Activated CD8-positive, alpha-beta memory T cell treated with anti-CD3 and anti-CD28 coated beads, Interleukin-2, amount 50 U/mL, for 24 hours (primary cell): ENCODE measurements around the gene RSL24D1.
A peak's percentile ranks its signal among the peaks of the same experiment; 100 is the strongest.

Experiments used
- DNase-seq: peaks from one replicate; pipeline ENCODE4 v3.0.0-alpha.2; 2020; ENCODE audit errors: extremely low read depth

The RSL24D1 gene

GRCh38 chr15:55196458-55197361 is at the start of gene RSL24D1:
RSL24D1 (minus strand) TSS chr15:55196941; CDS start chr15:55196890, 51 bp downstream.
- DNase-seq: peak; percentile 97

DNA sequence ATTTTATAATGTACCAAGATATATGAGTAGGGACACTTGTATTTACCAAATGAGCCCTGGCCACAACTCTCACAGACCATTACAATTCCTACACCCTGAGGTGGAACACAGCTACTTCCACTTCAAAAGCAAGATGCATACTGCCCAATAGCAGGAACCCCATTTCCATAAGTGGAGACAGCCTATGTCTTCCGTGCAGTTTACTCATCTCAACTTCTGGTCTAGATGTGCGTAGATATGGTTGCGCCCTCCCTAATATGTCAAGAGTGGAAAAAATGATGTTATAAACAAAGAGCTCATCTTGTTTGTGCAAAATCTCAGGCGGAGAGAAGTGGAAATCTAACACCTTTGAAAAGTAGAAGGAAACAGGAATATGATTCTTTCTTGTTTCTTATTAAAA is 48.3 kb upstream of the RSL24D1 start:
- no peak for DNase-seq

DNA sequence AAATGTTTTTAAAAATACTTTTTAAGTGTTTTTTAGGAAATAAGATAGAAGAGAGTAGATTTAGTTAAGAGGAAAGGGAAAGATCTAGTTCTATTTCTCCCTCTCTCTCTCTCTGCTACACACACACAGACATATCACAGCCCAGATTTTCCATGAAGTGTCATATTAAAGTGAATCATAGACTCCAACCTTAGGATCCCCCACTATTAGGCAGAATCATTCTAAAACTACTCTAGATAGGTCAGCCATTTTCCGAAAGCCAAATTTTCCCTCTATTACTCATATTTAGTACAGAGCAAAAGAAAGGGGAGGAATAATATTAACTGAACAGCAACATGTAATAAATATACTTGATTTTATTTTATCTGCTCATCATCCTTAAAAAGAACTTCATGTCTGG is 45.1 kb upstream of the RSL24D1 start:
- DNase-seq: no peak

DNA sequence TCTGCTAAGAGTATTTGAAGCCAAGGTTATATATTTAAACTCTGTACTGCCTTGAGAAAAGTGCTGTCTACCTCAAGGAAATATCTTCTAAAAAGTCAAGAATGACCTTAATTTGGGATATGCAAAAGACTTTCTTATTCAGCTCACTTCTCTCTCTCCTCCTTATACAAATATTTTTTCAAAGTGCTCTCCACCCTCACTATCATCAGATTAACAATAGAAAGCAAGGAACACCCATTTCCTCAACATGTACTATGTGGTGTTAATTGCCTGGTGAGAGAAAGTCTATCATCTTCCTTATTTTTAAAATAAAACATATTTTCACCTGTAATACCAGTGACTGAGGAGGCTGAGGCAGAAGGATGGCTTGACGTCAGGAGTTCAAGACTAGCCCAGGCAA is 44.4 kb upstream of the RSL24D1 start:
- no peak for DNase-seq

GRCh38 chr15:55240125-55240760 is 43.5 kb upstream of the RSL24D1 start:
- DNase-seq: no peak

GRCh38 chr15:55239440-55240124 is 42.8 kb upstream of the RSL24D1 start:
- DNase-seq: no peak

- no peak for DNase-seq
Measured at GRCh38 chr15:55238877-55239276, 42.1 kb upstream of the RSL24D1 start.

DNA sequence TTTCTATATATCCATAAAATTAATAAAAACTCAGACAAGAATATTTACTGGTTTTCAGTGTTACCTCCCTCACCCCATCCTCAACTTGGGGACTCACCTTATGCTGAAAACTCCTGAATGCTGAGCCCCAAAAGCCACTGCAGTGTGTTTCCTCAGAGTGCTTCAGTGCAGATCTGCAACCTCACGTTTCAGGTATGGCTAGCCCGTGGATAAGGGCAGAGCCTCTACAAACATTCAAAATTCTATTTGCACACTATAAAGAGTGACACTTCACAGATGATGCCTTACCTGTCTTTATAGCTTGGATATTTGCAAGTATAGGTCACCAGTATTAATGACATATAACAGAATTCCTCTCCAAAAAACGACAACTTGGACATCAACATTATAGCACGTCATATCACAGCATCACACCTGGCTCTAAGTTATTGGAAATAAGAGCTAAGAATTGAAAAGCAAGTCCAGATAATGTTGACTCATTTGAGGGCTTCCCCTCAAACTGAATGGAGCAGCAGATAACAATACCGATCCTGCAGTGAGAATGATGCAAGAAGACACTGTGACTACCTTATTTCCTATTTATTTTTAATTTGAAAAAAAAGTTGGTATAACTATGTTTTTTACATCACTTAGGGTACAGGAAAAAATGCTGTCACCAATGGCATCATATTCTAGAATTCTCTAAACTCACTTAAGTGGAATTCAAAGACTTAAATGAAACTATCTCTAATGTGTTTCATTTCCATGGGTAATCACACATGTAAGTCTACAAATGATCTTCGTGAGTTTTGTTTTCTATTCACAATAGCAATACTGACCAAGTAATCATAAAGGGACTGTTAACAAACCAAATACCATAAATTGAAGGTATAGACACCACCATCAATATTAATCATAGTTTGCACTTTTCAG is 40.7 kb upstream of the RSL24D1 start:
- DNase-seq: no peak

- DNase-seq: no peak
Measured at GRCh38 chr15:55235546-55236036, 38.9 kb upstream of the RSL24D1 start.

- DNase-seq: no peak
Measured at GRCh38 chr15:55234800-55235104, 38.0 kb upstream of the RSL24D1 start.

- DNase-seq: no peak
Measured at GRCh38 chr15:55234104-55234799, 37.5 kb upstream of the RSL24D1 start.

DNA sequence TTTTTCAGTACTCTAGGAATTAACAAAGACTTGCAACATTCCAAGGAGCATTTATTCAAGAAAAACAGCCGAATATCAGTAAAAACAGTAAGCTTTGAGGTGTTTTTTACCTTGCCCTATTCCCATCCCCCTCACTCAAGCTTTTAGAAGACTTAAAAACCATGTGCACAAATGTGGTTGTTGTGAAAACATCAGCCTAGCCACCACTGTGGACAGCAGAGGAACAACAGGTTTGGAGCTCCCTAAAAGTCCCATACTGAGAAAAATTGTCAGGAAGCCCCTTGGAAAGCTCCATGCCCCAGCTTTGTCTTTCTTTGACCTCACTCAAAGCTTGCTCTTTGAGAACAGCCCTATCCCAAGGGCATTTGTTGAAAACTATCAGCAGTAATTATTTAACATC is 34.7 kb upstream of the RSL24D1 start:
- DNase-seq: no peak

DNA sequence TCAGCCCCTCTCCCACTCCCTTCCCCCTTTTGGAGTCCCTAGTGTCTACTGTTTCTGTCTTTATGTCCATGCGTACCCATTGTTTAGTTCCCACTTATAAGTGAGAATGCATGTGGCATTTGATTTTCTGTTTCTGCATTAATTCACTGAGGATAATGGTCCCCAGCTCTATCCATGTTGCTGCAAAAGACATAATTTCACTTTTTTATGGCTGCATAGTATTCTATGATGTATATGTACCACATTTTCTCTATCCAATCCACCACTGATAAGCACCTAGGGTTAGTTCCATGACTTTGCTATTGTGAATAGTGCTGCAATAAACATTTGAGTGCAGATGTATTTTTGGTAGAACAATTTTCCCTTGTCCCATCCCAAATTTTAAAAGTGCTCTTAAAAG is 34.2 kb upstream of the RSL24D1 start:
- no peak for DNase-seq

DNA sequence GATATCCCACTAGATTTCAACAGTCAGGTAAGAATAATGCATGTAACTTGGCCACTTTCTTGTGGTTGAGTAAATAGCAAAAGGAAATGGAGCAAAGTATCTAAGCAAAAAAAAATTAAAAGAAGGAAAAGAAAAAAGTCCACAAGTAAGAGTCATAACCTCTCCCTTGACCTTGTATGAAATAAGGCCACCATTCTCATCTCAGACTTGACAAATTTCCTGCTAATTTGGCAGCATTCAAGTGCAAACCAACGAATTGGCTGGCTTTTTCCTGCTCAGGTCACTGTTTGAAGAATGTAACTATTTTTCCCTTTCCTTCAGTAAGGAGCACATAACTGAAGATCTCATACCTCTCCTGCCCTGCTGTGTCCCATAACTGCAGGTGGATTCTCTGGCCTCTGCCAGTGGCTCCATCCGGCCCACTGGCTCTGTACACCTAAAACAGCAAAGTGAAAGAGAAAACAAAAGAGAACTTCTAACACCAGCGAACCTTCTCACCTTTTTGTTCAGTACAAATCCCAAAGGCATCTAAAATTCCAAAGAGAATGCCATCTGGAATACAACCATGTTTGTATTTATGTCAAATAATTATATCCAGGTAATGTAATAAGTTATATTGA is 33.4 kb upstream of the RSL24D1 start:
- no peak for DNase-seq

GRCh38 chr15:55226127-55226526 is 29.4 kb upstream of the RSL24D1 start:
- no peak for DNase-seq

DNA sequence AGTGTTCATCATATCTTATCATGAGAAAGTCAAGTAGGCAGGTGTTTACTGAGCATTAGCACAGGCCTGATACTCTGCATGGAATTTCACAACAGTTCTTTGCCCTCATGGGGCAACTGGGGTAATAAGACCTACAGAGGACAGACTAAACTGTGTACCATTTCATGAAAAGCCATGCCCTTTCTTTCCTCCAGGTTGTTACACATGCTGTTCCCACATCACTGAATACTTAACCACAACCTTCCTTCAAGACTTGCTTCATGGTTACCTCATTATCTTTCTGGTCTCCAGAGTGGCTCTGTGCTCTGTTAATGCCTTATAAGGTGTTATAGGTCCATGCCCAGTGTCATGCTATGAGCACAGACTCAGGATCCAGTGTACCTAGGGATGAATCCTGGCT is 28.2 kb upstream of the RSL24D1 start:
- DNase-seq: no peak

- no peak for DNase-seq
Measured at GRCh38 chr15:55222588-55222987, 25.8 kb upstream of the RSL24D1 start.

DNA sequence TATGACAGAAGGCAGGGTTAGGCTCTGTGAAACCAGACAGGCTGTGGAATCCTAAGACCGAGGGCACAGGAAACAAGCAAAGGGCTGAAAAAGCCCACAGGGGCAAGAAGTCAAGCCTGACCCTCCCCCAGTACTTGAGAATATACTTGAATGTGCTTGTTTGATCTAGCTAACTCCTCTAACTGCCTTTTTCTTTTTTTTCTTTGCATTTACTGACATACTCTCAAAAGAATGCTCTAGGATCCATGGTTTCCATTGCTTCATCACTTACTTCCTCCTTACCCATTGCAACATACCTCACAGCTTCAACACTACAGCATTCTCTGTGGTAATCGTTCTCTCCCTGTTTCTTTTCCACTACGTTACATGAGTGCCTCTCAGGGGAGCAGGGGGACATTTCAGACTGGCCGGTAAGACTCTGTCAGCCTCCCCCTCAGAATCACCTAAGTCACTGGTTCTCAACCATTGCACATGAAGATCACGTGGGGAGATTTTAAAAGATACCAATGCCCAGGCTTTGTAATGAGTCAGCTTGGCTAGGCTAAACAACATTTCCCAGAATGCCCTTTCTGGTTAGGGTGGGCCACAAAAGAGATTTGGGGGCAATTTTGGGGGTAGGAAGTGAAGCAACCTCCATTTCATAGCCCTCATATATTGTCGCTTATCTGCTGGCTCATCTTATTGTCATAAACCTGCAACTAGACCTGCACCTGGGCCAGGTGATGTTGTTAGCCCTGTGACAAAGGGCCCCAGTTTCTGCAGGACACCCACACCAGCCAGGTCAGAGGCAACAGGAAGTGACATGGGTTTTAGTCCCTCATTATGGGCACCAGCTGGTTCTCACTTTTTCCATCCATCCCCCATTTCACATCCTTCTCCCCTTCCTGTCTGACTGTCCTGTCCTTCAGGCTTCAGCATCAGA is 24.6 kb upstream of the RSL24D1 start:
- no peak for DNase-seq

DNA sequence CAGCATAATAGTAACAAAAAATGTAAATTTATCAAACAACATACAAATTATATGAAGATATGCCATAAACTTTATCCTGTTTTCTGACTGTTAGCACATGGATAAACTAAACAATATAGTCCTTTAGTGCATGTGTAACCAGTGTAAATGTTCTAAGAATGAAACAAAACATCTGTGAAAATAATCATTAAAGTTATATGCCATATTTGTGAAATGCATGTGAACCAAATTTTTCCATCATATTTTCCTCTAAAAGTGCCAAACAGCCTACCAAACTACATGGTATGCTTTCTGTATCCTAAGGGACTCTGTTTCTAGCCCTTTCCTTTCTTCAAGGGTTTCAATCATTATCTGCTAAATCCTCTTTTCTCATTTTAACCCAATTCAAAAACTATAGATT is 23.9 kb upstream of the RSL24D1 start:
- no peak for DNase-seq
